ENCODE measurements around the gene ZRANB2.

DNA sequence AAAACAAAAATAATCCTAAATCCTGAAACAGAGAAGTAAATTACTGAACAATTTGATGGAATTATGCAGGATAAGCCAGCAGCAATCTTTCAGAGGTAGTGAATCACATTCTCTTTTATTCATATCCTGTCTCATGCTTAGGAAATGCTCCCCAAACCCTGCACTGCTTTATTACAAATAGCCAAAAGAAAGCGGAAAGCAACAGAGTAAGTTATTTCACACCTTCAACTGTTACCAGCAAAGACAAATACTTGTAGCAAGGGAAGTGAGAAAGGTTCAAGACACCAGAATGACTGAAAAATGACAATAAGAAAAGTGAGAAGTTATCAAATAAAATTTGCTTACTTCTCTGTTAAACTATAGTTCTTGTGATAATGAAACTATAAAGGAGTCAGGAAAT is 6.2 kb downstream of the ZRANB2 start:
- TF ChIP-seq, protein P1, sequence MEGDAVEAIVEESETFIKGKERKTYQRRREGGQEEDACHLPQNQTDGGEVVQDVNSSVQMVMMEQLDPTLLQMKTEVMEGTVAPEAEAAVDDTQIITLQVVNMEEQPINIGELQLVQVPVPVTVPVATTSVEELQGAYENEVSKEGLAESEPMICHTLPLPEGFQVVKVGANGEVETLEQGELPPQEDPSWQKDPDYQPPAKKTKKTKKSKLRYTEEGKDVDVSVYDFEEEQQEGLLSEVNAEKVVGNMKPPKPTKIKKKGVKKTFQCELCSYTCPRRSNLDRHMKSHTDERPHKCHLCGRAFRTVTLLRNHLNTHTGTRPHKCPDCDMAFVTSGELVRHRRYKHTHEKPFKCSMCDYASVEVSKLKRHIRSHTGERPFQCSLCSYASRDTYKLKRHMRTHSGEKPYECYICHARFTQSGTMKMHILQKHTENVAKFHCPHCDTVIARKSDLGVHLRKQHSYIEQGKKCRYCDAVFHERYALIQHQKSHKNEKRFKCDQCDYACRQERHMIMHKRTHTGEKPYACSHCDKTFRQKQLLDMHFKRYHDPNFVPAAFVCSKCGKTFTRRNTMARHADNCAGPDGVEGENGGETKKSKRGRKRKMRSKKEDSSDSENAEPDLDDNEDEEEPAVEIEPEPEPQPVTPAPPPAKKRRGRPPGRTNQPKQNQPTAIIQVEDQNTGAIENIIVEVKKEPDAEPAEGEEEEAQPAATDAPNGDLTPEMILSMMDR (conservative IDR thresholded peaks at IDR 0.05 in 1 of 2, IDR thresholded peaks at IDR 0.05 in 1 of 2; ENCODE audit: low read depth in 1 of 2, low read length in 2 of 2): no peak
- TF ChIP-seq EZH2 (IDR thresholded peaks at IDR 0.05; ENCODE audit: low read length, missing control alignments): no peak

All from fibroblast of lung (primary cell).